ENCODE measurements around the gene UBE2S.

DNA sequence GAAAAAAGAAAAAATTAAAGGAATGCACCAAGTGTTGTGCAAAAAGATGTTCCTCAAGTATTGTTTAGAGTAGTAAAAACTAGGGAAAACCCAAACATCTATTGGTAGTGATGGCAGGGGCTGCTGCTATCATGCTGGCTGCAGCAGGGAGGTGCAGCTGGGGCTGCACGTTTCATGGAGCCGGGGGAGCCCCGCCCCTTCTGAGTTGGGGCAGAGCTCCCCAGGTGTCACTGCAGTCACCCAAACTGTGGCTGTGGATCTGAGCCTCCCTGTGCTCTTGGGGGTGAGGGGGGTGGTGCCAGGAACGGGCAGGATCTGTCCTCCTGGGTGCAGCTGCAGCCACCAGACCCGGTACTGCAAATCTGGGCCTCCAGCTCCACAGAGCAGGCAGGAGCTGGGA lies 11.5 kb upstream of the UBE2S start:
- TF ChIP-seq, protein P1, sequence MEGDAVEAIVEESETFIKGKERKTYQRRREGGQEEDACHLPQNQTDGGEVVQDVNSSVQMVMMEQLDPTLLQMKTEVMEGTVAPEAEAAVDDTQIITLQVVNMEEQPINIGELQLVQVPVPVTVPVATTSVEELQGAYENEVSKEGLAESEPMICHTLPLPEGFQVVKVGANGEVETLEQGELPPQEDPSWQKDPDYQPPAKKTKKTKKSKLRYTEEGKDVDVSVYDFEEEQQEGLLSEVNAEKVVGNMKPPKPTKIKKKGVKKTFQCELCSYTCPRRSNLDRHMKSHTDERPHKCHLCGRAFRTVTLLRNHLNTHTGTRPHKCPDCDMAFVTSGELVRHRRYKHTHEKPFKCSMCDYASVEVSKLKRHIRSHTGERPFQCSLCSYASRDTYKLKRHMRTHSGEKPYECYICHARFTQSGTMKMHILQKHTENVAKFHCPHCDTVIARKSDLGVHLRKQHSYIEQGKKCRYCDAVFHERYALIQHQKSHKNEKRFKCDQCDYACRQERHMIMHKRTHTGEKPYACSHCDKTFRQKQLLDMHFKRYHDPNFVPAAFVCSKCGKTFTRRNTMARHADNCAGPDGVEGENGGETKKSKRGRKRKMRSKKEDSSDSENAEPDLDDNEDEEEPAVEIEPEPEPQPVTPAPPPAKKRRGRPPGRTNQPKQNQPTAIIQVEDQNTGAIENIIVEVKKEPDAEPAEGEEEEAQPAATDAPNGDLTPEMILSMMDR (IDR thresholded peaks at IDR 0.05; ENCODE audit: low read depth, low read length), result no peak
- no peak for TF ChIP-seq POLR2A (IDR thresholded peaks at IDR 0.05; ENCODE audit: extremely low read depth, insufficient read length)
- no peak for TF ChIP-seq MYC (IDR thresholded peaks at IDR 0.05; ENCODE audit: low read depth, low read length)

Measured in NB4 (cell line).